ENCODE results near the gene MTMR3. TPM values are rescaled to one million over a fixed set of nuclear protein-coding genes. Genes with fewer than 3 reads are reported as not detected.
"Not testable (repeated sequence)": the region's sequence is repeated elsewhere in the genome, so short reads cannot be mapped to it uniquely, and the experiment has no call there.

Gene MTMR3
- 10 to 100 TPM; 45.4 to 66.2 (median 48.3) TPM for total RNA-seq
- 10 to 100 TPM; 21.4 to 33.2 TPM for polyA plus RNA-seq
- long read RNA-seq, donor 1, partial matches to known transcripts = 15 of 19 reads
- long read RNA-seq, donor 1, other reads (novel, unspliced or antisense) = 4 of 19 reads
- long read RNA-seq, donor 2, full-length matches to known transcripts = 5 of 12 reads
- long read RNA-seq, donor 2, partial matches to known transcripts = 7 of 12 reads
- long read RNA-seq, donor 2, other reads (novel, unspliced or antisense) = 0 of 12 reads
- long read RNA-seq, donor 3, full-length matches to known transcripts = 7 of 35 reads
- long read RNA-seq, donor 3, partial matches to known transcripts = 13 of 35 reads
- long read RNA-seq, donor 3, other reads (novel, unspliced or antisense) = 15 of 35 reads

DNA sequence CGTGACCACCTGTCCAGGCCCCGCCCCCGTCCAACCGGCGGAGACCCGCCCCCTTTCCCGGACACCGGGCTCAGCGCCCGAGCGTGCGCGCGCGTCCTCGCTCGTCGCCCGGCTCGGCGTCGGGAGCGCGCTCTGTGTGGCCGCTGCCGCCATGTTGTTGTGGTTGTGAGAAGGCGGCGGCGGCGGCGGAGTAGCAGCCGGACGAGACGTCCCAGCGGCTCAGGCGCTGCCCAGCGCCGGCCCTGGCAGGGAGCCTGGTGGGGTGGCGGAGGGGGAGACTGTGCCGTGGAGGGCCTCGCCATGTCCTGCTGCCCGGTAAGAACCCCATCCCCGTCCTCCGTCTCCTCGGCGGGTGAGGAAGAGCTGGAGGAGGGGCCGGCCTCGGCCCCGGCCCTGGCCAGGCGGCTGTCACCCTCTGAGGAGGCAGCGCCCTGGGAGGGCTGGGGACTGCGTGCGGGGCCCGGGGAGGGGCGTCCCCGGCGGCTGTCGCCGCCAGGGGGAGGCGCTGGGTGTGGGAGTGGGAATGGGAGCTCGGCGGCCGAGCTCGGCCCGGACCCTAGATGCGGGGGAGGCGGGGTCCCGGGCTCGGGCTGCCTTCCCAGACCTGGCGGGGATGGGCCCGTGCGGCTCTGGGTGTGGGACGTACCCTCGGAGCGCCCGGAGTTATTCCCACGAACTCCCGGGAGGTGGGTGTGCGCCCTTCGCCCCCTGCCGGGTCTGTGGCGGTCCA lies at the start of gene MTMR3:
TSS of gene MTMR3 (plus strand) at position 130 of the 730 bp plus-strand sequence. CDS start 87,886 bp downstream, outside the sequence.
- Histone ChIP-seq H3K36me3 (no peaks in the 10 kb centered on the region), H3K9me3 (no peaks in the 10 kb centered on the region), H3K4me1 (ENCODE audit: insufficient read depth) (peaks cover 14% of the 10 kb centered on the region), H3K4me3 (peak within 1 kb of the TSS; percentile 71), H3K27ac (peak within 1 kb of the TSS; percentile 96 to 98), H3K27me3 (no peaks in the 10 kb centered on the region)
- intact Hi-C loops (cut with DNase I) = loop anchor here in 2 of 4 donors (10.0 kb wide), 2 partner anchors 112 to 122 kb away; no protein-coding TSS in a partner anchor
- peak; percentile 92 to 98 (median 97) for DNase-seq
- WGBS, 3 donors = 0 to 1% (median 0%) methylated on average over 55 to 82 of the region's 82 CpGs
- peak; percentile 64 for TF ChIP-seq POLR2A (IDR thresholded peaks at IDR 0.05)
- no peak for TF ChIP-seq EP300 (IDR thresholded peaks at IDR 0.05)
- TF ChIP-seq CTCF (IDR thresholded peaks at IDR 0.05) = peak in 2 of 3 donors; percentile 51 to 54

- TF ChIP-seq CTCF (IDR thresholded peaks at IDR 0.05) (no peak), EP300 (IDR thresholded peaks at IDR 0.05) (no peak), POLR2A (IDR thresholded peaks at IDR 0.05) (no peak)
- H3K27me3 ChIP-seq = no peaks in the 10 kb centered on the region
- H3K36me3 ChIP-seq = no peaks in the 10 kb centered on the region
- H3K4me1 ChIP-seq (ENCODE audit: insufficient read depth) = peaks cover 2% of the 10 kb centered on the region
- no peak overlapping the region for H3K4me3 ChIP-seq
- DNase-seq = no peak
- intact Hi-C loops (cut with DNase I) = no loop called here
- no peaks in the 10 kb centered on the region for H3K9me3 ChIP-seq
- no peak overlapping the region for H3K27ac ChIP-seq
- 81 to 87% (median 83%) methylated on average over 6 to 7 of the region's 7 CpGs for WGBS, 3 donors
Measured at GRCh38 chr22:29833392-29833965, 49.5 kb upstream of the MTMR3 start.

- intact Hi-C loops (cut with DNase I) = no loop called here
- H3K4me3 ChIP-seq = no peak overlapping the region
- TF ChIP-seq EP300 (IDR thresholded peaks at IDR 0.05) = no peak
- TF ChIP-seq CTCF (IDR thresholded peaks at IDR 0.05) = no peak
- TF ChIP-seq POLR2A (IDR thresholded peaks at IDR 0.05) = no peak
- H3K27ac ChIP-seq = no peak overlapping the region
- peaks cover 2% of the 10 kb centered on the region for H3K4me1 ChIP-seq (ENCODE audit: insufficient read depth)
- DNase-seq = no peak
- no peaks in the 10 kb centered on the region for H3K36me3 ChIP-seq
- 84 to 91% (median 85%) methylated on average over 1 of the region's 1 CpG for WGBS, 3 donors
- H3K9me3 ChIP-seq = no peaks in the 10 kb centered on the region
- H3K27me3 ChIP-seq = no peaks in the 10 kb centered on the region
Measured at GRCh38 chr22:29834046-29834445, 48.9 kb upstream of the MTMR3 start.

DNA sequence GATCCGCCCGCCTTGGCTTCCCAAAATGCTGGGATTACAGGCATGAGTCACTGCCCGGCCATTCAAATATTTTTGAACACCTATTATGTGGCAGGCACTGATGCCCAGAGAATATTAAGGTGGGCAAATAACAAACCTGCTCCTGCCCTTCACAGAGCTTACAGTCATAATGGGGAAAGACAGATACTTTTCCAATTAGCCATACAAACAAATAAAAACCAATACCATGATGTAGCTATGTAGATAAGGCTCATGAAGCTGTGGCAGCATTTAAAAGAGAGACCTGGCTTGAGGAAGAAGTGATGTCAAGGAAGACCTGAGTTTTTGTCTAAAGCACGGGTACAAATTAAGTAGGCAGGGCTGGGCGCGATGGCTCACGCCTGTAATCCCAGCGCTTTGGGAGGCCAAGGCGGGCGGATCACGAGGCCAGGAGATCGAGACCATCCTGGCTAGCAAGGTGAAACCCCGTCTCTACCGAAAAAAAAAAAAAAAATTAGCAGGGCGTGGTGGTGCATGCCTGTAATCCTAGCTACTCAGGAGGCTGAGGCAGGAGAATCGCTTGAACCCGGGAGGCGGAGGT lies 46.1 kb upstream of the MTMR3 start:
- 89 to 92% (median 91%) methylated on average over 18 of the region's 18 CpGs for WGBS, 3 donors
- H3K9me3 ChIP-seq; H3K27me3 ChIP-seq; intact Hi-C loops (cut with DNase I); H3K36me3 ChIP-seq; H3K4me1 ChIP-seq (ENCODE audit: insufficient read depth); H3K27ac ChIP-seq; H3K4me3 ChIP-seq; DNase-seq: not testable (repeated sequence)
